Endothelial cell (in vitro differentiated cells): ENCODE data around the gene LETM1. TPM values are rescaled to one million over a fixed set of nuclear protein-coding genes. Genes with fewer than 3 reads are reported as not detected.

Source experiments
- DNase-seq: peaks from one replicate; pipeline ENCODE4 v3.0.0; 2021; ENCODE audit warnings: low spot score
- H3K27ac Mint-ChIP-seq: one replicate; pipeline ENCODE4 v1.8.0; 2021; ENCODE audit warnings: mixed read lengths, inconsistent platforms; ENCODE audit not compliant: unreplicated experiment
- H3K27me3 Mint-ChIP-seq: one replicate; pipeline ENCODE4 v1.8.0; 2021; ENCODE audit warnings: mild to moderate bottlenecking, moderate library complexity, mixed read lengths, inconsistent platforms; ENCODE audit not compliant: unreplicated experiment
- H3K36me3 Mint-ChIP-seq: one replicate; pipeline ENCODE4 v1.8.0; 2021; ENCODE audit warnings: mild to moderate bottlenecking, low read depth, mixed read lengths, inconsistent platforms; ENCODE audit not compliant: unreplicated experiment
- H3K4me1 Mint-ChIP-seq: one replicate; pipeline ENCODE4 v1.8.0; 2021; ENCODE audit warnings: mild to moderate bottlenecking, mixed read lengths, inconsistent platforms; ENCODE audit not compliant: unreplicated experiment
- H3K4me3 Mint-ChIP-seq: one replicate; pipeline ENCODE4 v1.8.0; 2021; ENCODE audit warnings: mild to moderate bottlenecking, mixed read lengths, inconsistent platforms; ENCODE audit not compliant: unreplicated experiment
- H3K9me3 Mint-ChIP-seq: one replicate; pipeline ENCODE4 v1.8.0; 2021; ENCODE audit warnings: mixed read lengths, inconsistent platforms; ENCODE audit not compliant: unreplicated experiment
- CTCF ChIP-seq: fragments of 200-600 bp; sonication (generic); IDR thresholded peaks from one replicate; pipeline ENCODE4 v1.5.0; 2021; ENCODE audit warnings: antibody characterized with exemption; ENCODE audit not compliant: unreplicated experiment
- total RNA-seq: library from RNA; stranded (reverse); fragmentation: NEBNext Ultra II Directional; extraction: Animal tissue kit (Norgen Biotek cat#: 25700); gene quantifications from one replicate; pipeline ENCODE4 v1.2.1, GENCODE V29; 2021; ENCODE audit not compliant: unreplicated experiment

LETM1 gene
- total RNA-seq, 1 donor from 2014 or later: 37.1 TPM

GRCh38 chr4:1767061-1767769 is 88.7 kb downstream of the LETM1 start:
- Mint-ChIP-seq H3K36me3 (no peaks in the 10 kb centered on the region), H3K27me3 (peaks cover 7% of the 10 kb centered on the region), H3K4me1 (no peaks in the 10 kb centered on the region), H3K27ac (no peak overlapping the region), H3K4me3 (no peak overlapping the region), H3K9me3 (no peaks in the 10 kb centered on the region)
- DNase-seq: no peak
- TF ChIP-seq CTCF: no peak

- Mint-ChIP-seq H3K4me1 (no peaks in the 10 kb centered on the region), H3K4me3 (no peak overlapping the region)
- no peak for TF ChIP-seq CTCF
Measured at GRCh38 chr4:1766106-1767060, 89.6 kb downstream of the LETM1 start.

GRCh38 chr4:1765409-1766072 is 90.4 kb downstream of the LETM1 start:
- DNase-seq: no peak

More at GRCh38 chr4:1766106-1767060, 89.6 kb downstream of the LETM1 start:
- no peak overlapping the region for H3K27ac Mint-ChIP-seq
- H3K9me3 Mint-ChIP-seq: no peaks in the 10 kb centered on the region
- H3K27me3 Mint-ChIP-seq: peaks cover 7% of the 10 kb centered on the region
- DNase-seq: no peak
- no peaks in the 10 kb centered on the region for H3K36me3 Mint-ChIP-seq

GRCh38 chr4:1764670-1765069 is 91.3 kb downstream of the LETM1 start:
- Mint-ChIP-seq H3K9me3 (no peaks in the 10 kb centered on the region), H3K4me1 (no peaks in the 10 kb centered on the region), H3K36me3 (no peaks in the 10 kb centered on the region), H3K4me3 (no peak overlapping the region), H3K27me3 (peaks cover 7% of the 10 kb centered on the region), H3K27ac (no peak overlapping the region)
- TF ChIP-seq CTCF: no peak
- DNase-seq: no peak

More at GRCh38 chr4:1765409-1766072, 90.4 kb downstream of the LETM1 start:
- Mint-ChIP-seq H3K9me3 (no peaks in the 10 kb centered on the region), H3K4me1 (no peaks in the 10 kb centered on the region), H3K27ac (no peak overlapping the region), H3K4me3 (no peak overlapping the region), H3K27me3 (peaks cover 7% of the 10 kb centered on the region), H3K36me3 (no peaks in the 10 kb centered on the region)
- no peak for TF ChIP-seq CTCF
